HL-60 (cell line): Measurements from ENCODE around the gene EHBP1.

ENCODE experiments used
- DNase-seq, 2 experiments: peaks; one replicate each; pipeline ENCODE4 v3.0.0-alpha.2; 2010 to 2020; ENCODE audit warnings: low read depth in 1 of 2, low spot score in 1 of 2
- H3K27ac ChIP-seq: fragments of 250-450 bp; sonication (Bioruptor Pico); replicated peaks from 2 replicates; pipeline ENCODE4 v1.5.1; 2020; ENCODE audit warnings: mild to moderate bottlenecking, moderate library complexity
- H3K27me3 ChIP-seq: fragments of 250-450 bp; sonication (Bioruptor Pico); 2 replicates; pipeline ENCODE4 v1.5.1; 2021; ENCODE audit warnings: mild to moderate bottlenecking, moderate library complexity; ENCODE audit not compliant: insufficient read depth, poor library complexity, severe bottlenecking
- H3K4me3 ChIP-seq: replicated peaks from 2 replicates; pipeline ENCODE4 v1.5.1; 2011; ENCODE audit warnings: mild to moderate bottlenecking, control low read depth, low read length; ENCODE audit not compliant: insufficient read depth
- CTCF ChIP-seq: IDR thresholded peaks from one replicate; pipeline ENCODE4 v1.5.1; 2011; ENCODE audit warnings: low read length, control low read depth, inconsistent platforms; ENCODE audit not compliant: insufficient read depth
- GABPA ChIP-seq: IDR thresholded peaks from 2 replicates; pipeline ENCODE4 v1.6.1; 2012; ENCODE audit warnings: low read depth
- POLR2AphosphoS5 ChIP-seq: IDR thresholded peaks from 2 replicates; pipeline ENCODE4 v1.6.1; 2012; ENCODE audit warnings: low read depth
- SPI1 ChIP-seq: IDR thresholded peaks from 2 replicates; pipeline ENCODE4 v1.6.1; 2012; ENCODE audit warnings: low read depth, mild to moderate bottlenecking, borderline replicate concordance
- TF ChIP-seq, protein P1 (sequence below): IDR thresholded peaks from 2 replicates; pipeline ENCODE4 v1.6.1; 2012; ENCODE audit warnings: low read depth; ENCODE audit not compliant: insufficient replicate concordance

Gene EHBP1

DNA sequence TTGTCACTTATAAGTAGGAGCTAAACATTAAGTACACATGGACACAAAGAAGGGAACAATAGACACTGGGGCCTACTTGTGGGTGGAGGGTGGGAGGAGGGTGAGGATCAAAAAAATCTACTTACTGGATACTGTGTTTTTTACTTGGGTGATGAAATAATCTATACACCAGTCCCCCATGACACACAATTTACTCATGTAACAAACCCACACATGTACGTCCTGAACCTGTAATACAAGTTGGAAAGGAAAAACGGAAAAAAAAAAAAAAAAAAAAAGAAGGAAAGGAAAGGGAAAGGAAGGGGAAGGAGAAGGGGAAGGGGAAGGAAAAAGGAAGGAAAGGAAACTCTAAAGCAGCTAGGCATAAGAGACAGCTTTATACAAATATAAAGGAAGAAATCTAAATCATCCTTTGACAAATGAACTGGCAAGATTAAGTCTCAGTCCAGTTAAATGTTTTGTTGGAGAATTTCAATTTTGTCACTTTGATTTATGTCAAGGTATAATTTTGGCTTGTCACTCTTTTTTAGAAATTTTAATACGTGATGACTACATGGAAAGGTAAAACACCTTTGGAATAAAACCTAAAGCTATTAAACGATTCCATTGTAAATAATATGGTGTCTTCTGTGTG is 175.8 kb downstream of the EHBP1 start:
- no peak overlapping the region for H3K4me3 ChIP-seq
- H3K27ac ChIP-seq: no peak overlapping the region
- DNase-seq: no peak
- H3K27me3 ChIP-seq: no peaks in the 10 kb centered on the region
- no peak for TF ChIP-seq GABPA
- TF ChIP-seq CTCF: no peak
- no peak for TF ChIP-seq POLR2AphosphoS5
- TF ChIP-seq, protein P1, sequence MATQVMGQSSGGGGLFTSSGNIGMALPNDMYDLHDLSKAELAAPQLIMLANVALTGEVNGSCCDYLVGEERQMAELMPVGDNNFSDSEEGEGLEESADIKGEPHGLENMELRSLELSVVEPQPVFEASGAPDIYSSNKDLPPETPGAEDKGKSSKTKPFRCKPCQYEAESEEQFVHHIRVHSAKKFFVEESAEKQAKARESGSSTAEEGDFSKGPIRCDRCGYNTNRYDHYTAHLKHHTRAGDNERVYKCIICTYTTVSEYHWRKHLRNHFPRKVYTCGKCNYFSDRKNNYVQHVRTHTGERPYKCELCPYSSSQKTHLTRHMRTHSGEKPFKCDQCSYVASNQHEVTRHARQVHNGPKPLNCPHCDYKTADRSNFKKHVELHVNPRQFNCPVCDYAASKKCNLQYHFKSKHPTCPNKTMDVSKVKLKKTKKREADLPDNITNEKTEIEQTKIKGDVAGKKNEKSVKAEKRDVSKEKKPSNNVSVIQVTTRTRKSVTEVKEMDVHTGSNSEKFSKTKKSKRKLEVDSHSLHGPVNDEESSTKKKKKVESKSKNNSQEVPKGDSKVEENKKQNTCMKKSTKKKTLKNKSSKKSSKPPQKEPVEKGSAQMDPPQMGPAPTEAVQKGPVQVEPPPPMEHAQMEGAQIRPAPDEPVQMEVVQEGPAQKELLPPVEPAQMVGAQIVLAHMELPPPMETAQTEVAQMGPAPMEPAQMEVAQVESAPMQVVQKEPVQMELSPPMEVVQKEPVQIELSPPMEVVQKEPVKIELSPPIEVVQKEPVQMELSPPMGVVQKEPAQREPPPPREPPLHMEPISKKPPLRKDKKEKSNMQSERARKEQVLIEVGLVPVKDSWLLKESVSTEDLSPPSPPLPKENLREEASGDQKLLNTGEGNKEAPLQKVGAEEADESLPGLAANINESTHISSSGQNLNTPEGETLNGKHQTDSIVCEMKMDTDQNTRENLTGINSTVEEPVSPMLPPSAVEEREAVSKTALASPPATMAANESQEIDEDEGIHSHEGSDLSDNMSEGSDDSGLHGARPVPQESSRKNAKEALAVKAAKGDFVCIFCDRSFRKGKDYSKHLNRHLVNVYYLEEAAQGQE: no peak
- TF ChIP-seq SPI1: no peak

GRCh38 chr2:62883629-62884028 is 178.1 kb downstream of the EHBP1 start:
- Histone ChIP-seq H3K27ac (no peak overlapping the region), H3K4me3 (no peak overlapping the region), H3K27me3 (no peaks in the 10 kb centered on the region)
- TF ChIP-seq SPI1: no peak
- no peak for DNase-seq

- TF ChIP-seq, protein P1: no peak
- no peak for TF ChIP-seq GABPA
- TF ChIP-seq SPI1: no peak
- no peak for TF ChIP-seq CTCF
- TF ChIP-seq POLR2AphosphoS5: no peak
- Histone ChIP-seq H3K27me3 (no peaks in the 10 kb centered on the region), H3K4me3 (no peak overlapping the region), H3K27ac (no peak overlapping the region)
- DNase-seq: no peak
These were observed 178.6 kb downstream of the EHBP1 start for GRCh38 chr2:62884086-62884485.

DNA sequence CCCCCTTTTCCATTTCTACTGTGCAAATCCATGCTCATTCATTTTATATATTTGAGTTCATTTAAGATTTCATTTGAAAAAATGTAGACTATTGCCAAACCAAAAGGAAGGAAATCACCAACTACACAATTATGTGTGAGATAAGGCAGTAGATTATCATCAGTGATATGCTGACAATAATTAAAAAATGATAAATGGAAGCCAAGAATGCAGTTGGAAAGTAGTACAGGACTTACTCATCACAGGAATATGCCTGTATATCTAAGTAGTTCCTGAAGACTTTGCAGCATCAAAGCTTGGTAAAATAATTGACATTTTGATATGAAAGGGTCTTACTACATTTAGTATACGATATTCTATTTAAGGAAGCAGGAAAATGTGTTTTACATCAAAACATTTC is 179.0 kb downstream of the EHBP1 start:
- no peak for TF ChIP-seq GABPA
- TF ChIP-seq, protein P1: no peak
- no peak for TF ChIP-seq POLR2AphosphoS5
- TF ChIP-seq CTCF: no peak
- Histone ChIP-seq H3K27ac (no peak overlapping the region), H3K27me3 (no peaks in the 10 kb centered on the region), H3K4me3 (no peak overlapping the region)
- no peak for DNase-seq
